NCI-H69 (cell line): ENCODE results near the gene GOLGA8J.
A peak's percentile ranks its signal among the peaks of the same experiment; 100 is the strongest.
"Not testable (repeated sequence)": the region's sequence is repeated elsewhere in the genome, so short reads cannot be mapped to it uniquely, and the experiment has no call there.

Experiments
- DNase-seq: peaks from one replicate; lab custom pipeline; 2025; lab: John Stamatoyannopoulos, UW

Gene GOLGA8J

DNA sequence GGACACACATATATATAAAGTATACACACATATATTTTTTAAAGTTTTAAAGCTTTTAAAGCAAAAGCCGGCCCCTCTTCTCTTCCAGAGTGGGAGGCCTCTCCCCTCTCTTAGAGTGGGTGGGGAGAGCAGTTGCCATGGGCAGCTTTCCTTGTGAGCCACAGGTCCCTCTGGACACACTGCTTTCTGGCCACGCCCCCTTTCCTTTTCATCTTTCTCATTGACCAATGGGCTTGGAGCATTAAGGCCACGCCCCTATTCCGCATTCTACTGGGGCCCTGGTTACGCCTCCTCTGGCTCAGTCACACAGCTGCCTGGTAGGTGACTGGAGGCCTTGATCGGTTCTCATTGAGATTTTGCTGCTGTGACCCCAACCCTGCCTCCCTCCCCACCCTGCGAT is at the start of gene GOLGA8J:
Gene GOLGA8J, plus strand, starts transcription at position 301 of the 400 bp plus-strand sequence. Its CDS starts 98 bp downstream, at position 399.
- DNase-seq = not testable (repeated sequence)

DNA sequence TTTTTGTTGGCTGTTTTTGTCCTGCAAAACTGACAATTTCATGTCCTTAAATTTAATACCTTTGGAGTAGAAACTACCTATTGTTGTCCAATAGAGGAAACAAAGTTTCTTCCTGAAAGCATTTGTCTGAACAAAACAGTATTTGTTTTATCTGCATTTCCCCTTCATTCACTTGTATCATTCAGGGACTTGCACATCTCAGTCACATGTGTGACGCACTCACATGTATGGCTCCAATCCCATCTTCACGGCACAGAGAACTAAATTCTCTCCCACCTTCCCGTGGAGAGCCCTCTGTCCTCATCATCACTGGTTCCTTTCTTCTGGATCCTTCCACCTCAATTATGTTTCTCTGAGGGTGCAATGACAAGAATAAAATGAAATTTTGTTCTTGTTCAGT is 49.5 kb upstream of the GOLGA8J start:
- DNase-seq = no peak

DNA sequence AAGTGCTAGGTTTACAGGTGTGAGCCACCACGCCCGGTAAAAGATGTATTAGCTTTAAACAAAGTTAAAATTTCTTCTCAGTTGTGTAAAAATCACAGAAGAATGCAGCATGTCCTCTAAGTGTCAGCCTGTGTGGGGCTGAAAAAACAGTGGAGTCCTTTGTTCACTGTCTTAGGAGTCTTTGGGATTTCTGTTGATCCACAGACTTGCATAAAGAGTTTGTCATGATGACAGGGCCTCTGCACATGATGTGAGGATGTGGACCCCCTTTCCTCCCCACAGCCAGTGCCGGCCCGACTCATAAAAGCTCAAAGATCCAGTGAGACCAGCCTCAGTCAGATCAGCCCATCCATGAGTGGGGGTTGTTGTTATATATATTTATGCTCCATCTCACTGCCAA is 49.0 kb upstream of the GOLGA8J start:
- DNase-seq = no peak

DNA sequence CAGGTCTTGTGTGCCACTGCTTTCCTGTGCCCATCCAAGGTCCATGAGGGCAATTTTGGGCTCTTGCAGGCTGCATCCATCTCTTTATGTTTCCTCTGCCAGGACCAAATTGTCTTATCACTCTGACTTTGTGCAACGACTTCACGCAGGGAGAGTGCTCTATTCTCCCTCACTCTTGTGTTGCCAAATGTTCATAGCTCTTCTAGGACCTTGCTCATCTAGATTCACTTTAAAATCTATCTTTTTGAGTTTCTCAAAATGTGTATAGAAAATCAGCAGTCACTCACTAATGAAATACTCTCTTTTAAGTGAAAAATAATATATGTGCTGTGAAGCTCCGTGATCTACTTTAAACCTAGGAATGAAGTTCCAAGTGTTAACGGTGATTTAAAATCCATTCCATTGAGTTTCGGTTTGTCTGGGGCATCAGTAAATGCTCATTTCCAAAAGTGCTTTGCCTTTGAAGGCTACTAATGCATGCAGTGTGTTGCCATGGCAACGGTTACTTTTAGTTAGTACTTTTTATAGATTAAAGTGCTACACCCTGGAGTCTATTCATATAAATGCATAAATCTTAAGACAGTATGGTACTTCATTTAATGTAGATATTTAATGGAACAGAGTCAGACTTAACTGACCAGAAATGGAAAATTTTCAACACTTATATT is 46.6 kb upstream of the GOLGA8J start:
- peak; percentile 7 for DNase-seq

DNA sequence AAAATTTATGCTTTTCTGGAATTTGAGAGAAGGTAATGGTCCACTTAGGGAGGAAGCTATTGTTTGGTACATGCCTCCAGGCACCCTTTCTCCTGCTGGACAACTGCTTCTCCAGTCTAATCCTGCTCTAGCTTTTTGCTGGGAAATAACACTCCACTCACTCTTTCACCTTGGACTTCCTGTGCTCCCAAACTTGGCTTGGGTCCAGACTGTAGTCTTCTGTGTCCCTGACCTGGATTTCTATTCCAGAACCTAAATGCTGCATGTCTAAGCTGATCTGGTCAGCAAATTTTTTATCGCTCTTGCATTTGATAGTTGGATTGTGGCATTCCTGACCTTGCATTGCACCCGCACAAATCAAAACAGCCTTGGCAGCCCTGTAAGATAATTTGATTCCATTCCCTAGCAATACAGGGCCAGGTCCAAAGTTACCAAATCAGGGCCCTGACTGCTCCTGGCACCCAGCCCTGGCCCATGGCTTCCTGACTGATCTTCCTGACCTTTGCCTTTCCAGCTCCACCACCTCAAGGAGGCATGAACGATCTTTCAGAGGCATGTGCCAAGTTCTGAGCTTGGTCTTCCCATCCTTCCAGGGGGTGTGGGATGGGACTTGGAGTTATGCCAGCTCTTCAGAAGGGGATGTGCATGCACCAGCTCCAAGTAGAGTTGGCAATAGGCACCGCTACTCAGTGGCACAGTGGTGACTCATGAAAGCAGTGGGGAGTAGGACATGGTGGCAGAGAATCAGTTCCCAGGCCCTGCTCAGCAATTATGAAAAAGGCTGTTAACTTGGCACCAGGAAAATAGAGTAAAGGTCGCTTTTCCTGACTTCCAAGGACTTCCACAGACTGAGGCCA is 43.9 kb upstream of the GOLGA8J start:
- DNase-seq = peak; percentile 36

GRCh38 chr15:30041868-30042267 is 40.9 kb upstream of the GOLGA8J start:
- DNase-seq = no peak

DNA sequence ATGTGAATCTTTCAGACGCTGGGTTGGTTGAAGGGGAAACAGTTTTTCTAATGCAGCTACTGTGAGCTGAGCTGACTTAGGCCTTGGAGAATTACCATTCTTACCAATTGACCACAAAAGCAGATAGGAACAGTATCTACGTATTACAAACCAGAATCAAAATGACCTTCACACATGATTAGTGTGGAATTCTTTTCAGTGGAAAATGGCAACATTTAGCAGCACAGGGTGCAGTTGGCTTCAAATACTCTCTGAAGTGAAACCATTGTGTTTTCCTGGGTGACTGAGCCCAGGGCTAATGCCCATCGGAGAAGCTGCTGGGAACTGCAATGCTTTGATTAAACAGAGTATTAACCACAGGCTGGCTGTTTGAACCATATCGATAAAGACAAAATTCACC is 40.2 kb upstream of the GOLGA8J start:
- DNase-seq = no peak

DNA sequence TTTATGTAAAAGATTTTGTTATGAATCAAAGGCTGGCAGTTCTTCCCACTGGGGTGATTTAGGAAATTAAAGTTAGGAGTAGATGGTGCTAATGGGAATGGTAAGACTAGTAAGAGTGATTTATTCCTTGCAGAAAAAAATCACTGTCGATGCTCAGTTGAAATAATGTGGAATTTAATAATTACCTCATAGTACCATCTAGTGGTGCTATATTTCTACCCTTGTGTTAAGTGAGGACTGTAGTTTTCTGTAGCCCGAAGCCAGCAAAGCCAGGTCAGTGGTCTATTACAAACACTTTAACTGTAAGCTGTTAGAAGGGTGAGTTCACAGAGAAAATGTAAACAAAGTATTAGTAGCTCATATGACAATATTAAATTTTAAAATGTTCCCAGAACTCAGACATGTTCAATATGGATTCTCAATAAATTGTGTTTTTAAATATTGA is 39.5 kb upstream of the GOLGA8J start:
- DNase-seq = peak; percentile 49

- DNase-seq = no peak
Measured at GRCh38 chr15:30044377-30044776, 38.4 kb upstream of the GOLGA8J start.

DNA sequence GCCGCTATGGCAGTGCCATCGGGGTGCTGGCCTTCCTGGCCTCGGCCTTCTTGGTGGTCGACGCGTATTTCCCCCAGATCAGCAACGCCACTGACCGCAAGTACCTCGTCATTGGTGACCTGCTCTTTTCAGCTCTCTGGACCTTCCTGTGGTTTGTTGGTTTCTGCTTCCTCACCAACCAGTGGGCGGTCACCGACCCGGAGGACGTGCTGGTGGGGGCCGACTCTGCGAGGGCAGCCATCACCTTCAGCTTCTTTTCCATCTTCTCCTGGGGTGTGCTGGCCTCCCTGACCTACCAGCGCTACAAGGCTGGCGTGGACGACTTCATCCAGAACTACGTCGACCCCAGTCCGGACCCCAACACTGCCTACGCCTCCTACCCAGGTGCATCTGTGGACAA is 37.9 kb upstream of the GOLGA8J start:
- DNase-seq = not testable (repeated sequence)

- peak; percentile 66 for DNase-seq
Measured at GRCh38 chr15:30045248-30046041, 37.3 kb upstream of the GOLGA8J start.

DNA sequence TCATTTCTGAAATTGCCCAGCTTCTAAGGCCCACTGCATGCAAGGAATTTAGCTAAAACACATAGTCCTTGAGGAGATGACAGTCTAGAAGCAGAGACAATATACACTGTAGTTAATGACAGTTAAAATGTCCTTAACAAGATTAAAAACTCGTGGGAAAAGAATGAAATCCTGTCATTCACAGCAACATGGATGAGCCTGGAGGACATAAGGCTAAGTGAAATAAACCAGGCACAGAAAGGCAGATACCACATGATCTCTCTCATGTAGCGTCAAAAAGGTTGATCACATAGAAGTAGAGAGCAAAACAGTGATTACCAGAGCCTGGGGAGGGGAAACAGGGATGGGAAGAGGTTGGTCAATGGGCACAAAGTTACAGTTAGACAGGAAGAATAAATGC is 36.3 kb upstream of the GOLGA8J start:
- no peak for DNase-seq

DNA sequence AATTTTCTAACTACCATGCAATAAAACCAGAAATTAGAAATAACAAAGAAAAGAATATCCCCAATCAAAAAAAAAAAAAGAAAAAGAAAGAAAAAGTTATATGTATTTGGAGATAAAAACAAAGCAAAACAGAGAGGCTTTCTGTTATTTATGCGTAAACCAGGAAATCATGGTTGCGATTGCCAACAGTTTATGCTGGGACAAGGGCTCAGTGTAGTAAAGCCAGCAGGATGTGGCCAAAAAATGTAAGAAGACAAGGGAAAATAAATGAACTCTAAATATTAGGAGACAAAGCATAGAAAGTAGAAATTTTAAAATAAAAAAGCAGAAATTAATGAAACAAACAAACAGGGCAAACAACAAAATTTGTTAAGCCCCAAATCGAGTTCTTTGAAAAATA is 27.2 kb upstream of the GOLGA8J start:
- no peak for DNase-seq

- DNase-seq = no peak
Measured at GRCh38 chr15:30056166-30056565, 26.6 kb upstream of the GOLGA8J start.

DNA sequence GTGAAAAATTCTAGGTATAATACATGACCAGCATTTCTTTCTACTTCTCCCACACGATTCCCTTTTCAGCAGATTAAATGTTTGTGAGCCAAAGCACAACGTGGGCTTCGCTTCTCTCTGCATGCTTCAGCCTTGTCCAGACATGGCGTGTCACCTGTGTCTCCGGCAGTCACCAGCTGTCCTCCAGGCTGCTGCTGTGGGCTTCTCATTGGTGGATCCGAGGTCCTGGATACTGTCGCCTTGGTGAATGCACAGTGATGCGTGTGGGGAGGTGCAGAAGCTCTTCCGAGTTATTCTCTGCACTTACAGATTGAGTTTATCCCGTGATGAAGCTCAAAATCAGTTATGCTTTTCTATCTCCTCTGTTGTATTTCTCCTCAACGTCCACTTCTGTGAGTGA is 23.0 kb upstream of the GOLGA8J start:
- no peak for DNase-seq

DNA sequence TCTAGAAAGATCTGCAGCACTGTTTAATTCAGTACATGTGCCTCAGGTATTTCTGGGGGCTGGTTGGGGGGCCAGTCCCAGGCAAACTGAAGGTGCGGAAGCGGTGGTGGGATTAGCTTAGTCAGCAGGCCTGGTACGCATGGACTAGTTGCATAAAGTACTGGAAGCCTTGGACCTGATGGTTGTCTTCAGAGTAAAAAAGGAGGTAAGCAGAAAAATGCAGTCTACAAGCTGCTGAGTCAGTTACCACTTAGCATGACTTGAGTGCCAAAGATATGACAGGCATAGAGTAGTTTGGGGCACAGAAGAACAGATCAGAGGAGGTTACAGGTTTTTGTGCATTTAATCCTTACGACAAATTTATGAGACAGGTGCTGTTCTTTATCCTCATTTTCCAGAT is 19.9 kb upstream of the GOLGA8J start:
- no peak for DNase-seq

DNA sequence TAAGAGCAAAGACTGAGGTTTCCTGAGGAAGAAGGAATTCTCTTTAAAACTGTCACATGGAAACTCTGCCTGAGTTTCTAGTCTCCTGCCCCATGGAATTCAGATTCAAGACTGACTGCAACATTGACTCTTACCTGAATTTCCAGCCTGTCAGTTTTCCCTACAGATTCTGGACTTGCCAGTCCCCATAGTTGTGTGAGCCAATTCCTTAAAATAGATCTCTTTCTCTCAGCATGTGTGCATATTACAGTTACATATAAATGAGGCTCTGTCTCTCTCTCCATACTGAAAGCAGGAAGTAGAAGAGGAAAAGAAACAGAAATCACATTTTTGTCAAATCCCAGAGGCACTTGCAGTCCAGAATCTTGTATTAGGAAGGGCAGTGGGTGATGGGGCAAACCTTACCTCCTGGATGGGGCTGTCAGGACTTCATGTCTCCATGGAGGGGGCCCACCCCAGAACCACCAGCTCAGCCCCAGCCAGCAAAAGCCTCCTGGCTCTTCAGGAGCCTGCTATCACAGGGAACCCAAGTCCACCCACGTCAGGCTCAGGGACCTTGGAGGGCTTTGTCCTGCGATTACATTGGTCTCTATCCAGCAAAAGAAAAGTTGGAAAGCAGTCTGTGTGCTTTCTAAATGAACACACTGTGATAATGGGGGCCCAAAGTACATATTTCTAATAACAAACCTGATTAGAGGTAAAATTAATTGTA is 18.8 kb upstream of the GOLGA8J start:
- DNase-seq = no peak

- DNase-seq = no peak
Measured at GRCh38 chr15:30065025-30065801, 17.5 kb upstream of the GOLGA8J start.

GRCh38 chr15:30068326-30068725 is 14.4 kb upstream of the GOLGA8J start:
- DNase-seq = no peak

DNA sequence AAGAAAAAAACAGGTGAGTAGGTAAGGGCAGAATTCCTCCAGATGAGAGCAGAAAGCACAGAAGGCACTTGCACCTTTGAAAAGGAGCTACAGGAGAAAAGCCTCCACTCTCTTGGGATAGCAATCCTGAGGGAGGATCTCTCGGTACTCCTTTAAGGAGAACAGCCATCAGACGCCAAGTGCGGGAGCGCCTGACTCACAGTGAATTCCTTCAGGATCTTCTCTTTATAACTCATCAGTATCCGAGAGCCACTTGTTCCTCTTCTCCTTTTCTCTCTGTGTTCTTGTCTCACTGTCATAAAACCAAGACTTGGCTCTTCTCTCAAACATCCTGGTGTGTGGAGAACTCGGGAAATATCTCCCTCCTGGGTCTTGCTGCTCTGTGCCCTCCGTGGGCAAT is 10.1 kb upstream of the GOLGA8J start:
- DNase-seq = no peak

- DNase-seq = no peak
Measured at GRCh38 chr15:30073915-30074314, 8.8 kb upstream of the GOLGA8J start.
